ENCODE results near the gene MAST4.
"Not testable (repeated sequence)": the region's sequence is repeated elsewhere in the genome, so short reads cannot be mapped to it uniquely, and the experiment has no call there.

The MAST4 gene

DNA sequence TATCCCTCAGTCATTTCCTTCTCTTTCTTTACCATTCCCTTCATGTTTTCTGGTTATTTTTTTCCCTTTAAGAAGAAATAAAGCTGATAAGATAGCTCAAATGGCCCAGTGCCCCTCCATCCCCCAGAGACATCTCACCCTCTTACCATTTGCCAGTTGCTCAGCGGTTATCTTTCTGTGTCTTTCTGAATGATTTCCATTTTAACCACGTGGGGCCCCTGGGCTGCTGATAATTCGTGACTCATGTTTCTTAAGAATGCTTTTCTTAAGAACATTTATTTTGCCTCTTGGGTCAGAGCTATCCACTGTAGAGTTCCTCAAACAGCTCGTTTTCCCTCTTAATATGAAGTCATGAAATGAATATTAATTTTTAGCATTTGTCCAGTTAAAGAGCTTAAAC is 147.8 kb downstream of the MAST4 start:
- Histone ChIP-seq H3K79me2 (ENCODE audit: low read length) (no peaks in the 10 kb centered on the region), H3K36me3 (replicated peaks; ENCODE audit: low read depth, low read length) (no peaks in the 10 kb centered on the region), H3K9me3 (ENCODE audit: insufficient read depth, low read length) (no peaks in the 10 kb centered on the region), H3K4me3 (ENCODE audit: low read length) (no peak overlapping the region), H3K4me1 (ENCODE audit: low read length) (no peaks in the 10 kb centered on the region), H3K27me3 (ENCODE audit: low read depth, low read length) (no peaks in the 10 kb centered on the region), H4K20me1 (ENCODE audit: insufficient read depth, low read length) (no peaks in the 10 kb centered on the region), H3K27ac (ENCODE audit: low read length) (no peak overlapping the region), H3K4me2 (ENCODE audit: low read length) (no peak overlapping the region), H2AFZ (ENCODE audit: low read depth, low read length) (no peak overlapping the region), H3K9ac (ENCODE audit: low read length) (no peak overlapping the region)
- TF ChIP-seq EZH2phosphoT487 (IDR thresholded peaks at IDR 0.05; ENCODE audit: low read depth) = no peak
- TF ChIP-seq, protein P1, sequence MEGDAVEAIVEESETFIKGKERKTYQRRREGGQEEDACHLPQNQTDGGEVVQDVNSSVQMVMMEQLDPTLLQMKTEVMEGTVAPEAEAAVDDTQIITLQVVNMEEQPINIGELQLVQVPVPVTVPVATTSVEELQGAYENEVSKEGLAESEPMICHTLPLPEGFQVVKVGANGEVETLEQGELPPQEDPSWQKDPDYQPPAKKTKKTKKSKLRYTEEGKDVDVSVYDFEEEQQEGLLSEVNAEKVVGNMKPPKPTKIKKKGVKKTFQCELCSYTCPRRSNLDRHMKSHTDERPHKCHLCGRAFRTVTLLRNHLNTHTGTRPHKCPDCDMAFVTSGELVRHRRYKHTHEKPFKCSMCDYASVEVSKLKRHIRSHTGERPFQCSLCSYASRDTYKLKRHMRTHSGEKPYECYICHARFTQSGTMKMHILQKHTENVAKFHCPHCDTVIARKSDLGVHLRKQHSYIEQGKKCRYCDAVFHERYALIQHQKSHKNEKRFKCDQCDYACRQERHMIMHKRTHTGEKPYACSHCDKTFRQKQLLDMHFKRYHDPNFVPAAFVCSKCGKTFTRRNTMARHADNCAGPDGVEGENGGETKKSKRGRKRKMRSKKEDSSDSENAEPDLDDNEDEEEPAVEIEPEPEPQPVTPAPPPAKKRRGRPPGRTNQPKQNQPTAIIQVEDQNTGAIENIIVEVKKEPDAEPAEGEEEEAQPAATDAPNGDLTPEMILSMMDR (IDR thresholded peaks at IDR 0.05; ENCODE audit: low read depth, low read length) = no peak

DNA sequence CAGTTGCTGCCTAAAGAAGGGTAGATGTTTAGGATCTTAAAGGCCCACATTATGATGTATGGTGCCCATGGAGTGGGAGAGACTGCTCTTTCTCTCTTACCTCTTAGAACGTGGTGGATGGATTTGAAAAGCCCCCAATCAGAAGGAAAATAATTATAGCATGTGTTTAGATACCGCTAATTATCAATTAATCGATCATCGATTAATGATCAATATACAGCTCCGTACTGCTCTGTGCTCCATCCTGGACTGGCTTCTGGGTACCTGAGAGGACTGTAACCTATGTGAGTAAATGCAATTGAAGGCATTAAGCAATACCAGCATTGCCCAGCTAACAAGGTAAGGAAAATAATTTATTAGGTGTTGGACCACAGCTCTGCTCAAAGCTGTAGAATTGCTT is 149.1 kb downstream of the MAST4 start:
- H3K9me3 ChIP-seq (ENCODE audit: insufficient read depth, low read length) = no peaks in the 10 kb centered on the region
- H3K4me1 ChIP-seq (ENCODE audit: low read length) = no peaks in the 10 kb centered on the region
- H3K27ac ChIP-seq (ENCODE audit: low read length) = no peak overlapping the region
- H2AFZ ChIP-seq (ENCODE audit: low read depth, low read length) = no peak overlapping the region
- H3K4me3 ChIP-seq (ENCODE audit: low read length) = no peak overlapping the region
- H4K20me1 ChIP-seq (ENCODE audit: insufficient read depth, low read length) = no peaks in the 10 kb centered on the region
- H3K79me2 ChIP-seq (ENCODE audit: low read length) = no peaks in the 10 kb centered on the region
- no peak overlapping the region for H3K9ac ChIP-seq (ENCODE audit: low read length)
- H3K4me2 ChIP-seq (ENCODE audit: low read length) = no peak overlapping the region
- TF ChIP-seq, protein P1 (IDR thresholded peaks at IDR 0.05; ENCODE audit: low read depth, low read length) = no peak
- no peak for TF ChIP-seq EZH2phosphoT487 (IDR thresholded peaks at IDR 0.05; ENCODE audit: low read depth)
- no peaks in the 10 kb centered on the region for H3K27me3 ChIP-seq (ENCODE audit: low read depth, low read length)
- H3K36me3 ChIP-seq (replicated peaks; ENCODE audit: low read depth, low read length) = no peaks in the 10 kb centered on the region

DNA sequence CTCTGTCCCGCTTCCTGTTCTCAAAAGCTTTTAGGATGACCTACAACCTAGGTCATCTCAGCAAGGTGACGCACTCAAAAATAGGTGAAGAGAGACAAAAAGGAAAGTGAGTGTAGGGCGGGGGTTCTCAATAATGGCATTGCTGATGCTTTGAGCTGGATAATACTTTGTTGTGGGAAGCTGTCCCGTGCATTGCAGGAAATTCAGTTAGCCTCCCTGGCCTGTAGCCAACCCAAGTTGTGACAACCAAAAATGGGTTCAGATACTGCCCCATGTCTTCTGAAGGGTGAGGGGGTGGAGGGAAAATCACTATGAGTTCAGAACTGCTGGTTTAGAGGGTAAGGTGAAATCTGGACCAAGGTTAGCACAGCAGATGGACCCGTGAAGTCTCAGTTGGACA is 151.4 kb downstream of the MAST4 start:
- Histone ChIP-seq H3K36me3 (replicated peaks; ENCODE audit: low read depth, low read length) (no peaks in the 10 kb centered on the region), H4K20me1 (ENCODE audit: insufficient read depth, low read length) (no peaks in the 10 kb centered on the region), H3K27me3 (ENCODE audit: low read depth, low read length) (no peaks in the 10 kb centered on the region), H3K79me2 (ENCODE audit: low read length) (no peaks in the 10 kb centered on the region), H3K9ac (ENCODE audit: low read length) (no peak overlapping the region), H2AFZ (ENCODE audit: low read depth, low read length) (no peak overlapping the region), H3K27ac (ENCODE audit: low read length) (no peak overlapping the region), H3K4me1 (ENCODE audit: low read length) (no peaks in the 10 kb centered on the region), H3K4me2 (ENCODE audit: low read length) (no peak overlapping the region), H3K9me3 (ENCODE audit: insufficient read depth, low read length) (no peaks in the 10 kb centered on the region), H3K4me3 (ENCODE audit: low read length) (no peak overlapping the region)
- TF ChIP-seq, protein P1 (IDR thresholded peaks at IDR 0.05; ENCODE audit: low read depth, low read length) = no peak
- no peak for TF ChIP-seq EZH2phosphoT487 (IDR thresholded peaks at IDR 0.05; ENCODE audit: low read depth)

DNA sequence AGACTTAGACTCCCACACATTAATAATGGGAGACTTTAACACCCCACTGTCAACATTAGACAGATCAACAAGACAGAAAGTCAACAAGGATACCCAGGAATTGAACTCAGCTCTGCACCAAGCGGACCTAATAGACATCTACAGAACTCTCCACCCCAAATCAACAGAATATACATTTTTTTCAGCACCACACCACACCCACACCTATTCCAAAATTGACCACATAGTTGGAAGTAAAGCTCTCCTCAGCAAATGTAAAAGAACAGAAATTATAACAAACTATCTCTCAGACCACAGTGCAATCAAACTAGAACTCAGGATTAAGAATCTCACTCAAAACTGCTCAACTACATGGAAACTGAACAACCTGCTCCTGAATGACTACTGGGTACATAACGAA is 156.5 kb downstream of the MAST4 start:
- H3K4me1 ChIP-seq (ENCODE audit: low read length); H3K79me2 ChIP-seq (ENCODE audit: low read length); H3K4me2 ChIP-seq (ENCODE audit: low read length); H3K4me3 ChIP-seq (ENCODE audit: low read length); H4K20me1 ChIP-seq (ENCODE audit: insufficient read depth, low read length); H3K9ac ChIP-seq (ENCODE audit: low read length); H3K27ac ChIP-seq (ENCODE audit: low read length); H3K9me3 ChIP-seq (ENCODE audit: insufficient read depth, low read length); H2AFZ ChIP-seq (ENCODE audit: low read depth, low read length); H3K36me3 ChIP-seq (replicated peaks; ENCODE audit: low read depth, low read length): not testable (repeated sequence)
- H3K27me3 ChIP-seq (ENCODE audit: low read depth, low read length) = peaks cover 11% of the 10 kb centered on the region; the same call in 1 of the 2 replicates

Measured in OCI-LY3 (cell line).